ENCODE data around the gene LRRC26.

The LRRC26 gene

GRCh38 chr9:137211532-137211931 lies 41.7 kb upstream of the LRRC26 start:
- H3K4me3 ChIP-seq (ENCODE audit: low read length), result no peak overlapping the region
- whole genome bisulfite sequencing (ENCODE audit: insufficient coverage, insufficient read length), result no CpG with 5 or more reads among the region's 13 CpGs
- H3K36me3 ChIP-seq (ENCODE audit: control insufficient read depth, insufficient read depth, low read length), result peaks cover 14% of the 10 kb centered on the region

DNA sequence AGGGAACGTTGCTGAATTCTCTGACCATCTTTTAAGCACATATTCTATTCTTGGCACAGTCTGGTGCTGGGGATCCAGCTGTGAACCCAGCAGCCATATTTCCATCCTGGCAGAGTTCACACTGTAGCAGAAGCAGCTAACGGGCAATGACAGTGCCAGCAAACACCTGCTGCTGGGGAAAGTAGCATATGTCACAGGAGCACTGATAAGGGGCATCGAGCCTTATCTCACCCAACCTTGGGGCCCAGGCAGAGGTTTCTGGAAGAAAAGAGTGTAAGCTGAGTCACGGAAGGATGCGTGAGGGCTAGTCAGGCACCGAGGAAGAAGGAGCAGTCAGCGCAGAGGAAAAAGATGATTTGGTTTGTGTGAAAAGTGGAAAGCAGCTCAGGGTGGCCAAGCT lies 36.8 kb upstream of the LRRC26 start:
- Histone ChIP-seq H3K27ac (ENCODE audit: low read length) (no peak overlapping the region), H3K4me1 (ENCODE audit: control insufficient read depth, insufficient read depth, low read length) (peaks cover 2% of the 10 kb centered on the region; the same call in 1 of the 2 replicates), H3K4me3 (ENCODE audit: low read length) (no peak overlapping the region), H3K36me3 (ENCODE audit: control insufficient read depth, insufficient read depth, low read length) (0 out of 2 replicates have a peak, but pooled peaks cover 3% of the 10 kb centered on the region), H3K27me3 (ENCODE audit: control insufficient read depth, insufficient read depth, low read length) (no peaks in the 10 kb centered on the region), H3K9me3 (ENCODE audit: control insufficient read depth, insufficient read depth, low read length) (no peaks in the 10 kb centered on the region)
- no peak for DNase-seq (ENCODE audit: low read depth, low spot score)
- no CpG with 5 or more reads among the region's 7 CpGs for WGBS (ENCODE audit: insufficient coverage, insufficient read length)

More at GRCh38 chr9:137211532-137211931, 41.7 kb upstream of the LRRC26 start:
- Histone ChIP-seq H3K4me1 (ENCODE audit: control insufficient read depth, insufficient read depth, low read length) (no peaks in the 10 kb centered on the region), H3K9me3 (ENCODE audit: control insufficient read depth, insufficient read depth, low read length) (no peaks in the 10 kb centered on the region), H3K27me3 (ENCODE audit: control insufficient read depth, insufficient read depth, low read length) (no peaks in the 10 kb centered on the region), H3K27ac (ENCODE audit: low read length) (no peak overlapping the region)
- DNase-seq (ENCODE audit: low read depth, low spot score), result no peak

DNA sequence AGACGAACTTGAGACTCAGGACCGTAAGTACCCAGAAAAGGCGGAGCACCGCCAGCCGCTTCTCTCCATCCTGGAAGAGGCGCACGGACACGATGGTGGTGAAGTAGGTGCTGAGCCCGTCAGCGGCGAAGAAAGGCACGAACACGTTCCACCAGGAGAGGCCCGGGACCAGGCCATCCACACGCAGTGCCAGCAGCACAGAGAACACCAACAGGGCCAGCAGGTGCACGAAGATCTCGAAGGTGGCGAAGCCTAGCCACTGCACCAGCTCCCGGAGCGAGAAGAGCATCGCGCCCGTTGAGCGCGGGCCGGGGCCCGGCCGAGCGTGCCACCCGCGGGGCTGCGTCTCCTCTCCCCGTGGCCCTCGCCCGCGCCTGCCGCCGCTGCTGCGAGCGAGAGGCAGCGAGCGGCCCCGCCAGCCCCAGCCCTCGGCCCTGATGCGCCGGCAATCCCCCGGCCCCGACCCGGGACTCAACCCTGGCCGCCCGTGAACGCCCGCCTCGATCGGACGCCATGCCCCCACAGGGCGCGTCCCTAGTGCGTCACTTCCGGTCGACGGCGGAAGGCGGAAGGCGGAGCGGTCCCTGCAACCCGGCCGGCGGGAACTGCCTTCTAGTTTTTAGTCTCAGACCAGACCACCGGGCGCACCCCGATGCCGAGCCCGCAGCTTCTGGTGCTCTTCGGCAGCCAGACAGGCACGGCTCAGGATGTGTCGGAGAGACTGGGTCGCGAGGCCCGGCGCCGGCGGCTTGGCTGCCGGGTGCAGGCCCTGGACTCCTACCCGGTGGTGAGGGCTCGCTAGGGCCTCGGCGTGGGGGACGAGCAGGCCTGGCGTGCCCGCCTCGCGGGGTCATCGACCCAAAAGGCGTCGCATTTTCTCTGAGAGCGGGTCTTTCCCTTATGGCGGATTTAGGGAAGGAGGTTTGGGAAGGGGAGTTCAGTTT lies 35.5 kb upstream of the LRRC26 start, which contains the start of the genes NDOR1 and TMEM203:
TSS of gene NDOR1 (plus strand) at position 575 of the 944 bp plus-strand sequence. CDS start at position 653, 78 bp downstream.
TSS of gene TMEM203 (minus strand) at position 523 of the 944 bp plus-strand sequence. CDS start at position 289, 234 bp downstream.
- no CpG with 5 or more reads among the region's 98 CpGs for WGBS (ENCODE audit: insufficient coverage, insufficient read length)
- Histone ChIP-seq H3K27ac (ENCODE audit: low read length) (no peak within 1 kb of the TSS), H3K27me3 (ENCODE audit: control insufficient read depth, insufficient read depth, low read length) (no peaks in the 10 kb centered on the region), H3K9me3 (ENCODE audit: control insufficient read depth, insufficient read depth, low read length) (no peaks in the 10 kb centered on the region), H3K36me3 (ENCODE audit: control insufficient read depth, insufficient read depth, low read length) (0 out of 2 replicates have a peak, but pooled peaks cover 3% of the 10 kb centered on the region), H3K4me1 (ENCODE audit: control insufficient read depth, insufficient read depth, low read length) (peaks cover 4% of the 10 kb centered on the region; the same call in 1 of the 2 replicates), H3K4me3 (ENCODE audit: low read length) (peak within 1 kb of the TSS; percentile 78)
- DNase-seq (ENCODE audit: low read depth, low spot score), result no peak

DNA sequence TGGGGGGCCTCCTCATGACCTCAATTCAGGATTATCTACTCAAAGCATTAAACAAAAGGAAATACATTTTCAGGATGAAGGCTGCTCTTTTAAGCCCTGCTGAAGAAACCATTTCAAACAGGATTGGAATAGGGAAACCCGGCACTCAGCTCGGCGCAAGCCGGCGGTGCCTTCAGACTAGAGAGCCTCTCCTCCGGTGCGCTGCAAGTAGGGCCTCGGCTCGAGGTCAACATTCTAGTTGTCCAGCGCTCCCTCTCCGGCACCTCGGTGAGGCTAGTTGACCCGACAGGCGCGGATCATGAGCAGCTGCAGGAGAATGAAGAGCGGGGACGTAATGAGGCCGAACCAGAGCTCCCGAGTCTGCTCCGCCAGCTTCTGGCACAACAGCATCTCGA lies 34.9 kb upstream of the LRRC26 start:
- H3K9me3 ChIP-seq (ENCODE audit: control insufficient read depth, insufficient read depth, low read length), result no peaks in the 10 kb centered on the region
- no peak for DNase-seq (ENCODE audit: low read depth, low spot score)
- no CpG with 5 or more reads among the region's 21 CpGs for WGBS (ENCODE audit: insufficient coverage, insufficient read length)
- no peak overlapping the region for H3K27ac ChIP-seq (ENCODE audit: low read length)
- peak overlapping the region; percentile 78 for H3K4me3 ChIP-seq (ENCODE audit: low read length)
- H3K36me3 ChIP-seq (ENCODE audit: control insufficient read depth, insufficient read depth, low read length), result 0 out of 2 replicates have a peak, but pooled peaks cover 3% of the 10 kb centered on the region
- H3K4me1 ChIP-seq (ENCODE audit: control insufficient read depth, insufficient read depth, low read length), result peaks cover 4% of the 10 kb centered on the region; the same call in 1 of the 2 replicates
- no peaks in the 10 kb centered on the region for H3K27me3 ChIP-seq (ENCODE audit: control insufficient read depth, insufficient read depth, low read length)

DNA sequence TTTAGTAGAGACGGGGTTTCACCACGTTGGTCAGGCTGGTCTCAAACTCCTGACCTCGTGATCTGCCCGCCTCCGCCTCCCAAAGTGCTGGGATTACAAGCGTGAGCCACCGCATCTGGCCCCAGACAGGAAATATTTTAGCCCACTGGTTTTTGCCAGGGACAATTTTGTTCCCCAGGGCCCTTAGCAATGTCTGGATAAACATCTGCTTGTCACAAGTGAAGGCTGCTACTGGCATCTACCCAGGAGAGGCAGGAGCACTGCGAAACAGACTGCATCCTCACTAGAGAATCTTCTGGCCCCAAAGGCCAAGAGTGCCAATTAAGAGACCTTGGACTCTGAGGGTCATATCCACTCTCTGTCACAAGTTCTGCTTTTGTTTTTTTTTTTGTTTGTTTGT lies 33.1 kb upstream of the LRRC26 start:
- H3K4me1 ChIP-seq (ENCODE audit: control insufficient read depth, insufficient read depth, low read length), result peaks cover 10% of the 10 kb centered on the region
- no CpG with 5 or more reads among the region's 8 CpGs for WGBS (ENCODE audit: insufficient coverage, insufficient read length)
- DNase-seq (ENCODE audit: low read depth, low spot score), result no peak
- H3K9me3 ChIP-seq (ENCODE audit: control insufficient read depth, insufficient read depth, low read length), result no peaks in the 10 kb centered on the region
- H3K4me3 ChIP-seq (ENCODE audit: low read length), result no peak overlapping the region
- H3K36me3 ChIP-seq (ENCODE audit: control insufficient read depth, insufficient read depth, low read length), result 0 out of 2 replicates have a peak, but pooled peaks cover 3% of the 10 kb centered on the region
- H3K27me3 ChIP-seq (ENCODE audit: control insufficient read depth, insufficient read depth, low read length), result no peaks in the 10 kb centered on the region
- H3K27ac ChIP-seq (ENCODE audit: low read length), result no peak overlapping the region

DNA sequence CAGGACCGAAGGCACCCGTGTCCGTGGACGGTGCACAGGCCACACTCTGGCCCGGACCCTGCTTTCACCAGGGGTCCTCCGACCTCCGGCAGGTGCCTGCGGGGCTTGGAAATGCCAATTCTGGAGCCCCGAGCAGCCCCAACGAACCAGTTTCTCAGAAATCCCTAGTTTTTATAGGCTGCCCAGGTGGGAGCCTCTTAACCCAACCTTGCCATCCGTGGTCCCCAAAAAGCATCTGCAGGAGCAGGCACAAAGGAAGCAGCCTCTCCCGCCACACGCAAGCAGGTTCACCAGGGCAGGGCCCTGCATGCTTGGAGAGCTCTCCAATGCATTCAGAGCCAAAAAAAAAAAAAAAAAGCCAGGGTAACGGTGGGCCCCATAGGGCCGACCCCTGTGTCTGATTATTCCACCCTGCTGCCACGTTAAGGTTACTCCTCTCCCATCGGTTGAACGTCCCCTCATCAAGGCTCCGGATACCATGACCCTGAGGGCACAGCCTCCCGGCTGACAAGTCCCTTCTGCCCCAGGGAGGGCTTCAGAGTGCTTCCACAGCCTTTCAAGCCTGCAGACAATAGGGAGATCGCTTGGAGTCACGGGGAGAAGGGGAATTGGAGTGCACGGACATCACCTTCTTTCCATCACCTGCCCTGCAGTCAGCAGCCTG lies 31.5 kb upstream of the LRRC26 start:
- no CpG with 5 or more reads among the region's 23 CpGs for WGBS (ENCODE audit: insufficient coverage, insufficient read length)
- Histone ChIP-seq H3K27ac (ENCODE audit: low read length) (no peak overlapping the region), H3K27me3 (ENCODE audit: control insufficient read depth, insufficient read depth, low read length) (no peaks in the 10 kb centered on the region), H3K9me3 (ENCODE audit: control insufficient read depth, insufficient read depth, low read length) (no peaks in the 10 kb centered on the region), H3K4me3 (ENCODE audit: low read length) (peak overlapping the region; percentile 39; the same call in 1 of the 2 replicates), H3K4me1 (ENCODE audit: control insufficient read depth, insufficient read depth, low read length) (peaks cover 10% of the 10 kb centered on the region), H3K36me3 (ENCODE audit: control insufficient read depth, insufficient read depth, low read length) (peaks cover 3% of the 10 kb centered on the region; the same call in 1 of the 2 replicates)
- no peak for DNase-seq (ENCODE audit: low read depth, low spot score)

DNA sequence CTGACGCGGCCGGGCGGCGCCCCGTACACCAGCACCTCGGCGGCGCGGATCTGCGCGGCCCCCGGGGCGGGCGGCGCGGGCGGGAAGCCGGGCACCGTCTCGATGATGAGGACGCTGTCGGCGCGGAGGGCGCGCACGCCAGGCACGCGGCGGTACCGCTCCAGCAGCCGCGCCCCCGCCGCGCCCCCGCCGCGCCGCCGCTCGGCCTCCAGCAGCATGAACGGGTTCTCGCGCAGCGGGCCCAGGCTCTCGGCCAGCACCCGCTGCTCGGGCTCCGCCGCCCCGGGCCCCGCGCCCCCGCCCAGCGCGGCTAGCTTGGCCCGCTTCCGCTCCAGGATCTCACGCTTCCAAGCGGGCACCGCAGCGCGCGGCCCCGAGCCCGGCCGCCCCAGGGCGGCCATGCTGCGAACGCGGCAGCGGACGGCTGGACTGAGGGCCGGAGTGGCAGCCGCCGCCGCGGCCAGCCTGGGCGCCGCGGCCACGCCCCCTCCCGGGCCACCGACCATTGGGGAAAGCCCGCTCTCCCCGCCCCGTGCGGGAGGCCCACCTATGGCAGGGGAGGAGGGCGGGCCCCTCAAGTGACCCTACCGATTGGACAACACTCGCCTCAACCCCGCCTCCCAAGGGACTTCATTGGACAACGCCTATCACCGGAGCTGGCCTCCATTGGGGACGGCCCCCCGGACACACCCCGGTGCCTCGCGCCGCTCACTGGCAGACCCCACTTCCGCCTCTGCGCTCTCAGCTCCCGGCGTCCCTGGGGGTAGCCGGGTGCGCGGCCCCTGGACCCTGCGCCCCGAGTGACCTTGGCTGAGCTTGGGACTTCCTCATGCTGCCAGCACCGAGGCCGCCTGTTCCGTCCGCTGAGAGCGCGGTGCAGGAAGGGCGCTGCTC lies 30.7 kb upstream of the LRRC26 start, which contains the start of gene TPRN:
TSS of gene TPRN (minus strand) at position 431 of the 894 bp plus-strand sequence. CDS start at position 401, 30 bp downstream.
- no peak within 1 kb of the TSS for H3K27ac ChIP-seq (ENCODE audit: low read length)
- H3K4me1 ChIP-seq (ENCODE audit: control insufficient read depth, insufficient read depth, low read length), result peaks cover 8% of the 10 kb centered on the region

DNA sequence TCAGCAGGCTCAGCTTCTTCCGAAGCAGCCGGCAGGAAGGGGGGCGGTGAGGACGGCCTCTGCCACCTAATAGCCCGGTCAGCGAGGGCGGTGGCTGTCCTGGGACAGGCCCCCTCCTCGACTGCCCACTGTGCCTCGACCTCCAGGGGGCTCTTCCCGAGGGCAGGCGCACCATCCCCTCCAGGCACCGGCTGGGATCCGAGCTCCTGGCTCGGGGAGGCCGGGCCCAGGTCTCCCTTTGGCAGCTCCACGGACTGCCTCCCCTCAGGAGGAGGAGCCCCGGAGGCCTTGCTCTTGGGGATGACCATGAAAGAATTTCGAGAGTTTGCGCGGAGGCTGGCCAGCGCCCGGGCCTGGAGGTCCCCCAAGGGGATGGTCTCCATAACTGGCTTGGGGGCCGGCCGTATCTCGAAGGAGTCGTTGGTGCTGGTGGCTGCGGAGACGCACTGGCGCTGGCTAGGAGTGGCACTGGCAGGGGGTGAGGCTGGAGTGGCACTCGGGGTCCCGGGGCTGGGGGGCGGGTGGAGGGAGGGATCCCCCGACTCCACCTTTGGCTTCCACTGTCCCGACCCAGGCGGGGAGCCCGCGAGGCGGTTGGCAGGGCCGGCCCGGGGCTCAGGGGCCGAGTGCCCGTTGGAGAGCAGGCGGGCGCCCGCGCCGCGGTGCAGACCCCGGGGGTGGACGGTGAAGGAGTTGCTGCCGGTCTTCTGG lies 29.7 kb upstream of the LRRC26 start:
- WGBS (ENCODE audit: insufficient coverage, insufficient read length), result no CpG with 5 or more reads among the region's 51 CpGs
- no peak overlapping the region for H3K27ac ChIP-seq (ENCODE audit: low read length)
- peaks cover 9% of the 10 kb centered on the region for H3K4me1 ChIP-seq (ENCODE audit: control insufficient read depth, insufficient read depth, low read length)
- H3K4me3 ChIP-seq (ENCODE audit: low read length), result peak overlapping the region; percentile 42; the same call in 1 of the 2 replicates
- DNase-seq (ENCODE audit: low read depth, low spot score), result no peak
- H3K9me3 ChIP-seq (ENCODE audit: control insufficient read depth, insufficient read depth, low read length), result no peaks in the 10 kb centered on the region
- H3K36me3 ChIP-seq (ENCODE audit: control insufficient read depth, insufficient read depth, low read length), result peaks cover 3% of the 10 kb centered on the region; the same call in 1 of the 2 replicates
- no peaks in the 10 kb centered on the region for H3K27me3 ChIP-seq (ENCODE audit: control insufficient read depth, insufficient read depth, low read length)

More for the DNA sequence above, 30.7 kb upstream of the LRRC26 start, which contains the start of gene TPRN:
- no peaks in the 10 kb centered on the region for H3K9me3 ChIP-seq (ENCODE audit: control insufficient read depth, insufficient read depth, low read length)
- DNase-seq (ENCODE audit: low read depth, low spot score), result peak; percentile 94
- WGBS (ENCODE audit: insufficient coverage, insufficient read length), result no CpG with 5 or more reads among the region's 118 CpGs
- peak within 1 kb of the TSS; percentile 66; the same call in 1 of the 2 replicates for H3K4me3 ChIP-seq (ENCODE audit: low read length)
- H3K27me3 ChIP-seq (ENCODE audit: control insufficient read depth, insufficient read depth, low read length), result no peaks in the 10 kb centered on the region
- peaks cover 3% of the 10 kb centered on the region; the same call in 1 of the 2 replicates for H3K36me3 ChIP-seq (ENCODE audit: control insufficient read depth, insufficient read depth, low read length)

GRCh38 chr9:137198902-137199283 lies 29.0 kb upstream of the LRRC26 start:
- WGBS (ENCODE audit: insufficient coverage, insufficient read length), result no CpG with 5 or more reads among the region's 11 CpGs
- no peak for DNase-seq (ENCODE audit: low read depth, low spot score)
- Histone ChIP-seq H3K4me1 (ENCODE audit: control insufficient read depth, insufficient read depth, low read length) (peaks cover 10% of the 10 kb centered on the region), H3K36me3 (ENCODE audit: control insufficient read depth, insufficient read depth, low read length) (peaks cover 3% of the 10 kb centered on the region; the same call in 1 of the 2 replicates), H3K27ac (ENCODE audit: low read length) (no peak overlapping the region), H3K4me3 (ENCODE audit: low read length) (no peak overlapping the region), H3K27me3 (ENCODE audit: control insufficient read depth, insufficient read depth, low read length) (no peaks in the 10 kb centered on the region), H3K9me3 (ENCODE audit: control insufficient read depth, insufficient read depth, low read length) (no peaks in the 10 kb centered on the region)

All from iPS DF 6.9 (cell line).